Gastroesophageal sphincter (tissue), 3 donors: ENCODE data around the gene NFATC2.

Source experiments
- EP300 ChIP-seq: sonication (generic); formaldehyde crosslinking; IDR thresholded peaks from one replicate; pipeline ENCODE4 v1.6.1; 2017; ENCODE audit warnings: antibody characterized with exemption, mild to moderate bottlenecking
- POLR2A ChIP-seq, 2 donors: fragments of 450-650 bp; IDR thresholded peaks; one replicate each; pipeline ENCODE4 v1.6.1; 2017; ENCODE audit warnings: antibody characterized with exemption in 2 of 2, mild to moderate bottlenecking in 2 of 2, moderate library complexity in 1 of 2
- TF ChIP-seq, protein P1 (sequence below), 4 experiments: fragments of 200-600 bp in 2 of 4; fragments of 450-650 bp in 2 of 4; sonication (generic) in 1 of 4; IDR thresholded peaks; one replicate each; pipeline ENCODE4 v1.5.1; 2017 to 2019; ENCODE audit warnings: antibody characterized with exemption in 4 of 4, mild to moderate bottlenecking in 2 of 4, moderate library complexity in 2 of 4

DNA sequence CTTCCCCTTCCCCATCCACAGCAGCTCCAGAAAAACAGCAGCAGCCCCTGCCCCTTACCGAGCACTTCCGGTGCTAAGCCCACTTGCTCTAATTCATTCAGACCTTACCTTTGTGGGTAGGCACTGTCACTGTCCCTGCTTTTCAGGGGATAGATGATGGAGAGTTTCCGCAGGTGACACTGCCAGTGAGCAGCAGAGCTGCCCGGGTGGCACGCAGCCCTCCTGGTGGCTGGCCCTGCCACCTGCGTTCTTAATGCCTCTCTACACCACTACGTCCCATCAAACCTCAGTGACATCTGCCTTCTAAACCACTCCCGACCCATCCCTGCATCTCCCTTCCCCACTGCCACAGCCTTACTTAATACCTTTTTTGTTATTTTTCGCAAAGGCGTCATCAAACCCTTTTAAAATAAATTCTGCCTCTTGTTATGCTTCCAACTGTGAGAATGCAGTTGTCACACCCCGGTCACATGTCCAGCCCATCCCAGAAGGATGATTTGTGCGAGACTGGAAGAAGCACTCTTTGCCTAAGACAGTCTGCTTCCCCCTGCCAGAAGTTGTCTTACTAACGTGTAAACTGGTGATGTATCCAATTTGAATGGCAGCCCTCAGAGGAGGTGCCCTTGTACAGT lies 89.7 kb downstream of the NFATC2 start:
- TF ChIP-seq EP300 (no peak), POLR2A (IDR thresholded peaks at IDR 0.05) (no peak)
- TF ChIP-seq, protein P1, sequence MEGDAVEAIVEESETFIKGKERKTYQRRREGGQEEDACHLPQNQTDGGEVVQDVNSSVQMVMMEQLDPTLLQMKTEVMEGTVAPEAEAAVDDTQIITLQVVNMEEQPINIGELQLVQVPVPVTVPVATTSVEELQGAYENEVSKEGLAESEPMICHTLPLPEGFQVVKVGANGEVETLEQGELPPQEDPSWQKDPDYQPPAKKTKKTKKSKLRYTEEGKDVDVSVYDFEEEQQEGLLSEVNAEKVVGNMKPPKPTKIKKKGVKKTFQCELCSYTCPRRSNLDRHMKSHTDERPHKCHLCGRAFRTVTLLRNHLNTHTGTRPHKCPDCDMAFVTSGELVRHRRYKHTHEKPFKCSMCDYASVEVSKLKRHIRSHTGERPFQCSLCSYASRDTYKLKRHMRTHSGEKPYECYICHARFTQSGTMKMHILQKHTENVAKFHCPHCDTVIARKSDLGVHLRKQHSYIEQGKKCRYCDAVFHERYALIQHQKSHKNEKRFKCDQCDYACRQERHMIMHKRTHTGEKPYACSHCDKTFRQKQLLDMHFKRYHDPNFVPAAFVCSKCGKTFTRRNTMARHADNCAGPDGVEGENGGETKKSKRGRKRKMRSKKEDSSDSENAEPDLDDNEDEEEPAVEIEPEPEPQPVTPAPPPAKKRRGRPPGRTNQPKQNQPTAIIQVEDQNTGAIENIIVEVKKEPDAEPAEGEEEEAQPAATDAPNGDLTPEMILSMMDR (IDR thresholded peaks at IDR 0.05): no peak
